Activated T-cell treated with anti-CD3 and anti-CD28 coated beads, Interleukin-2, amount 50 U/mL, for 24 hours (primary cell): ENCODE data around the gene INPP5D.
A peak's percentile ranks its signal among the peaks of the same experiment; 100 is the strongest.

Source experiments
- DNase-seq: peaks from one replicate; pipeline ENCODE4 v3.0.0-alpha.2; 2020
- H3K27ac Mint-ChIP-seq: 2 replicates; pipeline ENCODE4 v1.8.0; 2020; ENCODE audit warnings: mild to moderate bottlenecking, mixed read lengths
- H3K27me3 Mint-ChIP-seq: 2 replicates; pipeline ENCODE4 v1.8.0; 2020; ENCODE audit warnings: mixed read lengths
- H3K36me3 Mint-ChIP-seq: 2 replicates; pipeline ENCODE4 v1.8.0; 2020; ENCODE audit warnings: low read depth, mixed read lengths
- H3K4me1 Mint-ChIP-seq: 2 replicates; pipeline ENCODE4 v1.8.0; 2020; ENCODE audit warnings: low read depth, mixed read lengths
- H3K4me3 Mint-ChIP-seq: 2 replicates; pipeline ENCODE4 v1.8.0; 2020; ENCODE audit warnings: mild to moderate bottlenecking, moderate library complexity, mixed read lengths
- H3K9me3 Mint-ChIP-seq: 2 replicates; pipeline ENCODE4 v1.8.0; 2020; ENCODE audit warnings: mixed read lengths

INPP5D gene

DNA sequence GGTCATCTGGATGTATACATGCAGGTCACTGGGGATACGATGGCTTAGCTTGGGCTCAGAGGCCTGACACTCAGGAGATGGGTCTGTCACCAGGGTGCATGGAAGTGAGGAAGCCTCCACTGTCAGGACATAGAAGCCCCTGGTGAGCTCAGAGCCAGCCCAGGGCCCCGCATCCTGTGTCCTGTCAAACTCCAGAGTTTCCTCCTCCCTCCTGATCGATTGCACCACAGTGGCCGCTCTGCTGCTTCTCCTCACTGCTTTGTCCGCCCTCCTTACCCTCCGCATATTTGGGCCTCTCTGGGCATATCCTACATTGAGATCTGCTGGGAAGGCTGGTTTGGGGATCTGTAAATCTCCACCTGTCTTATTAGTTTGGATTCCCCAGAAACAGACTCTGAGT, 153.8 kb downstream of the INPP5D start:
- Mint-ChIP-seq H3K9me3 (no peaks in the 10 kb centered on the region), H3K4me1 (peaks cover 6% of the 10 kb centered on the region), H3K4me3 (no peak overlapping the region), H3K27ac (no peak overlapping the region), H3K36me3 (no peaks in the 10 kb centered on the region), H3K27me3 (no peaks in the 10 kb centered on the region)
- DNase-seq: no peak

DNA sequence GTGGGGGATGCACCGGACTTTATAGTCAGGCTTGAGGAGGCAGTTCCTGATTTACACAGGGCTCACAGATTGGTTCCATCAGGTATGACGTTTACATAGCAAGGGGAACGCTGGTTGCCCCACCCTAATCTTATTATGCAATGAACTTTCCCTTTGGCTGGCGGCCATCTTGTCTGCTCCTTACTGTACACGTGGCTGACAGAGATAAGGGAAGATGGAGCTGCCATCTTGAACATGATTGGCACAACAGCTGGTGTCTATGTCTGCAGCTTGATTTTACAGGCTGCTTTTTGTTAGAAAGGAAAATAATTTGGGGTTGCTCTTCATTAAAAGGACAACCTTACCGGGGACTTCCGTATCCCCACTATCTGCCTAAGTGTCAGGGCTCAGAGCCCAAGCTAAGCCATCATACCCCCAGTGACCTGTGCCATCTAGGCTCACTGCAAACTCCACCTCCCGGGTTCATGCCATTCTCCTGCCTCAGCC, 157.8 kb downstream of the INPP5D start:
- no peak for DNase-seq
- Mint-ChIP-seq H3K27me3 (no peaks in the 10 kb centered on the region), H3K27ac (no peak overlapping the region), H3K4me3 (no peak overlapping the region), H3K9me3 (no peaks in the 10 kb centered on the region), H3K36me3 (no peaks in the 10 kb centered on the region), H3K4me1 (no peaks in the 10 kb centered on the region)

DNA sequence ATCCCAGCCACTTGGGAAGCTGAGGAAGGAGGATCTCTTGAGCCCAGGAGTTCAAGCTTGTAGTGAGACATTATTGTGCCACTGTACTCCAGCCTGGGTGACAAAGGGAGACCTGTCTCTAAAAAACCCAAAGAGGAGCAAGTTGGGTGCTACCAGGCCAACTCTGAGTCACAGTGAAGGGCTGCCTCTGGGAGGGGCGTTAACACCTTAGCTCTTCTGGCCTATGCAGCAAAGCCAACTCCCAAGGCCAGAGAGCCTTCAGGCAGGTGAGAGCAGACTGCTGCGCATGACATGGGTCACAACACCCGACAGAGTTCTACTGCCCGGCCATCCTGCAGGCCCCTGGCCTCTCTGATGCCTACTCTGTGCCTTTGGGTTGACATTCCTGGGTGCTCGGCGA, 158.7 kb downstream of the INPP5D start:
- H3K4me1 Mint-ChIP-seq: no peaks in the 10 kb centered on the region
- no peaks in the 10 kb centered on the region for H3K36me3 Mint-ChIP-seq
- H3K27me3 Mint-ChIP-seq: no peaks in the 10 kb centered on the region
- H3K4me3 Mint-ChIP-seq: no peak overlapping the region
- no peaks in the 10 kb centered on the region for H3K9me3 Mint-ChIP-seq
- no peak overlapping the region for H3K27ac Mint-ChIP-seq
- no peak for DNase-seq

DNA sequence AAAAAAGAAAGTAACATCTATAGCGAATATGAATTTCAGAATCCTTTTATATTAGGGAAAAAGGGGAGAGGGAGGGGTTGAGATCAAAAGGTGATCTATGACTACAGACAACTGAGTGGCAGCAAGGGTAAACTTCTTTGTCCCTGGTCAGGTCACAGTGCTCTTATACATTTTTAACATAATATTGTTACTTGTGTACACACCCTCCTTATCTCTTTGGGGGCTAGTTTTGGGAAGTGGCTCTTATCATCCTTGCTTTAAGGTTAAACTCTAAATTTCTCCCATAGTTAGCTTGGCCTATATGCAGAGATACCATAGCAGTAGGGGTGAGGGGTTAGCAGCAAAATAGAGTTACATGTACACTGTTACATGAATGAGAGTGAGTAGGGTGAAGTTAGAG, 159.7 kb downstream of the INPP5D start:
- Mint-ChIP-seq H3K27me3 (no peaks in the 10 kb centered on the region), H3K9me3 (no peaks in the 10 kb centered on the region), H3K4me1 (no peaks in the 10 kb centered on the region), H3K36me3 (no peaks in the 10 kb centered on the region), H3K27ac (no peak overlapping the region), H3K4me3 (no peak overlapping the region)
- no peak for DNase-seq

DNA sequence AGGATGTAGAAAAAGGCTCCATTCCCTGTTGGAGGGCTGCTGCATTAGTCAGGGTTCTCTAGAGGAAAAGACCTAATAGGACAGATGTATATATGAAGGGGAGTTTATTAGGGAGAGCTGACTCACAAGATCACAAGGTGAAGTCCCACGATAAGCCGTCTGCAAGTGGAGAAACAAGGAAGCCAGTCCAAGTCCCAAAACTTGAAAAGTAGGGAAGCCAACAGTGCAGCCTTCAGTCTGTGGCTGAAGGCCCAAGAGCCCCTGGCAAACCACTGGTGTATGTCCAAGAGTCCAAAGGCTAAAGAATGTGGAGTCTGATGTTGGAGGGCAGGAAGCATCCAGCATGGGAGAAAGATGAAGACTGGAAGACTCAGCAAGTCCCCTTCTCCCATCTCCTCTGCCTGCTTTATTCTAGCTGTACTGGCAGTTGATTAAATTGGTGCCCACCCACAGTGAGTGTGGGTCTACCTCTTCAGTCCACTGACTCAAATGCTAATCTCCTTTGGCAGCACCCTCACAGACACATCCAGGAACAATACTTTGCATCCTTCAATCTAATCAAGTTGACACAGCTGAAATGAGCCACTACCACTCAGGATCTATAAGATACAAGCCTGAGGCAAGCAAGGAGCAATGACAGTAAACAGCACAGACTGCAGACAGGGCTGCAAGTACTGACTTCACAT, 161.4 kb downstream of the INPP5D start:
- Mint-ChIP-seq H3K4me1 (peaks cover 8% of the 10 kb centered on the region), H3K36me3 (no peaks in the 10 kb centered on the region), H3K4me3 (no peak overlapping the region), H3K9me3 (no peaks in the 10 kb centered on the region), H3K27me3 (no peaks in the 10 kb centered on the region), H3K27ac (no peak overlapping the region)
- DNase-seq: no peak

DNA sequence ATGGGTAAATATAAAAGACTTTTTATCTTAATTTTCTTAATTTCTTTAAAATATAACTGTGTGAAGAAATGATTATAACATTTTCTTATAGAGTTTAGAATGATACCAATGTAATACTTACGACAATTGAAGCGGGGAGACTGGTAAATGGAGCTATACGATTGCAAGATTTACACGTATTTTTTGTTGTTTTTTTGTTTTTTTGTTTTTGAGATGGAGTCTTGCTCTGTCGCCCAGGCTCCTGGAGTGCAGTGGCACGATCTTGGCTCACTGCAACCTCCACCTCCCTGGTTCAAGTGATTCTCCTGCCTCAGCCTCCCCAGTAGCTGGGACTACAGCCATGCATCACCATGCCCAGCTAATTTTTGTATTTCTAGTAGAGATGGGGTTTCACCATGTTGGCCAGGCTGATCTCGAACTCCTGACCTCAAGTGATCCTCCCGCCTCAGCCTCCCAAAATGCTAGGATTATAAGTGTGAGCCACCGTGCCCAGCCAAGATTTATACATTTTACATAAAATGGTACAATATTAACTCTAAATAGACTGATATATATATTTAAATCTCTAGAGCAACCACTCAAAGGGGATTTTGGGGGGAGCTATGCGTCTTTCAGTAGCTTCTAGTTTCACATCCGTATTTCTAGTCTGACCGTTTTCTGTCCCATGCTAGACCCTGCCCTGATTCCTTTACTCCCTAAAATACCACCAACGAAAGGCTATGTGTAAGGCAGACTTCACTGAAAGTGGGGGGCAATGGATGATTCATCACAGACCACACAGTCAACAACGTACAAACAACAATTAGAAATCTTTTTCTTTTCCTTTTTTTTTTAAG, 163.1 kb downstream of the INPP5D start:
- Mint-ChIP-seq H3K27ac (no peak overlapping the region), H3K4me1 (peaks cover 8% of the 10 kb centered on the region), H3K36me3 (no peaks in the 10 kb centered on the region), H3K4me3 (no peak overlapping the region), H3K9me3 (no peaks in the 10 kb centered on the region), H3K27me3 (no peaks in the 10 kb centered on the region)
- no peak for DNase-seq

DNA sequence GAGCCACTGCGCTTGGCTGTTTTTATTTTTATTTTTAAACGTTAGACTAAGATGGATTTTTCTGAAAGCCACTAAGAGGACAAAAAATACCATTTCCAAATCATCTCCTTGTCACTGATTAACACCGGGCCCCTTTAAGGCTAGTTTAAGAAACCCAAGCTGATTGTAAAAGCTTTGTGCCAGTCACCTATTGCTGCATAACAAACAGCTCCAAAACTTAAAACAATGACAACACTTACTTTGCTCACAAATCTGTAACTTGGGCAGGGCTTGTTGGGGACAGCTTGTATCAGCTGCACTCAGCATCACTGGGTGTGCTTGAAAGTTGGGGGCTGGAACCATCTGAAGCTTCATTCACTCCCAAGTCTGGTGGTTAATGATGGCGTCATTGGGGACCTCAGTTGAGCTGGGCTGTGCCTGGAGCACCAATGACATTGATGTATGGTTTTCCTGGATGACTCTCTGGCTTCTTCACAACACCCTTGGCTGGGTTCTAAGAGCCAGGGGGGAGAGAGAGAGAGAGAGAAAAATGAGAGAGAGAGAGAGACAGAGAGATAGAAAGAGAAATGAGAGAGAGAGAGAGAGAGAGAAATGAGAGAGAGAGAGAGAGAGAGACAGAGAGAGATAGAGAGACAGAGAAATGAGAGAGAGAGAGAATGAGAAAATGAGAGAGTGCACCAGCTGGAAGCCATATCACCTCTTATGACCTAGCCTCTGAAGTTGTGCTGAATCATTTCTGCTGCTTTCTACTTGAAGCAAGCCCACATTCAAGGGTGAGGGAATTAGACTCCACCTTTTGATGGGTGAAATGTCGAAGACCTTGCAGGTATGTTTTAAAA, 165.3 kb downstream of the INPP5D start:
- Mint-ChIP-seq H3K27me3 (no peaks in the 10 kb centered on the region), H3K4me1 (peaks cover 15% of the 10 kb centered on the region), H3K27ac (peak overlapping the region; percentile 44), H3K36me3 (no peaks in the 10 kb centered on the region), H3K9me3 (no peaks in the 10 kb centered on the region), H3K4me3 (no peak overlapping the region)
- DNase-seq: no peak

DNA sequence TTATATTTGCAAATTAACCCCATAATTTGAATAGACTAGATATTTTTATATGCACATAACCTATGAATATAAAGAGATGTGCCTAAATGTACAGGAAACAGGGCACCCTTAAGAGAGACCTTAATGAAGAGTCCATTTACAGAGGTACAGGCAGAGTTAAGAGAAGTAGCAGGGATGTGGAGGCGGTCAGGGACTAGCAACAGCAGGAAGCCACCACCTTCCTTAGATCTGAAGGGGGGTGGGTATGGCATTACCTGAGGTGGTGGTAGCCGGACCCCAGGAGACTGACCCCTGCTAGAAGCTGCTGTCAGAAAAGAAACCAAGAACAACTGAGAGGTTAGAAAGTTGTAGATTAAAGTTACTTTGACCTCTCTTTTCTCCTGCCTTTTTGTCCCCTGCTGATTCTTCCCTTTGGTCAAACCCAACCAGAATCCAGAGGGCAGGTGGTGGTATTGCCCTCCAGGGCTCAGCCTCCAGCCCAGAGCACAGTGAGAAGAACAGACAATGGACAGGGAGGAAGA, 166.4 kb downstream of the INPP5D start:
- no peaks in the 10 kb centered on the region for H3K36me3 Mint-ChIP-seq
- no peak overlapping the region for H3K4me3 Mint-ChIP-seq
- peaks cover 23% of the 10 kb centered on the region for H3K4me1 Mint-ChIP-seq
- H3K9me3 Mint-ChIP-seq: no peaks in the 10 kb centered on the region
- no peak overlapping the region for H3K27ac Mint-ChIP-seq
- no peaks in the 10 kb centered on the region for H3K27me3 Mint-ChIP-seq
- no peak for DNase-seq

DNA sequence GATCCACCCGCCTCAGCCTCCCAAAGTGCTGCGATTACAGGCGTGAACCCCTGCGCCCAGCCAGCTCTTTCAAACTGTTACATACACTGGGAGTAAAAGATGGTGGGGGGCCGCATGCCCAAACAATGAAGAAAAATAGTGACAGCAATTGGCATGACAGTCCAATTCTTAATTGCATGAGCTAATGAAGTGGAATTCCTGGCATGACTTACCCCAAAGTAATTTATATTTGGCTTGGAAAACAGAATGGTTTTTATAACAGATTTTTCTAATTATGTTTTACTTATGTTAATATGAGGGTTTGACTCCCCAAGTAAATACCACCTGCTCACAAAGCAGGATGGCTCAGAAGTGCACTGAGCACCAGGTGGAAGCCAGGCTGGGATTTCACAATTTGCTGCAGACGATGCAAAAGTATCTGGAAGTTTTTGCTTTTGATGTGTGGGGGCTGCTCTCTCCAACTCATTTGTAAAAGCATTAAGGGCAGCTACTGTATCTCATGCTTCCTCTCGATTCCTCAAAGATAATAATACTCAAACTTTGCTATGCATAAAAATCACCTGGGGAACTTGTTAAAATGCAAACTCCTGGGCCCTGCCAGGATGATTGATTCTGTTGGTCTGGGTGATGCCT, 167.3 kb downstream of the INPP5D start:
- Mint-ChIP-seq H3K9me3 (no peaks in the 10 kb centered on the region), H3K27me3 (no peaks in the 10 kb centered on the region), H3K4me1 (peaks cover 23% of the 10 kb centered on the region), H3K36me3 (no peaks in the 10 kb centered on the region), H3K4me3 (no peak overlapping the region), H3K27ac (no peak overlapping the region)
- DNase-seq: no peak

DNA sequence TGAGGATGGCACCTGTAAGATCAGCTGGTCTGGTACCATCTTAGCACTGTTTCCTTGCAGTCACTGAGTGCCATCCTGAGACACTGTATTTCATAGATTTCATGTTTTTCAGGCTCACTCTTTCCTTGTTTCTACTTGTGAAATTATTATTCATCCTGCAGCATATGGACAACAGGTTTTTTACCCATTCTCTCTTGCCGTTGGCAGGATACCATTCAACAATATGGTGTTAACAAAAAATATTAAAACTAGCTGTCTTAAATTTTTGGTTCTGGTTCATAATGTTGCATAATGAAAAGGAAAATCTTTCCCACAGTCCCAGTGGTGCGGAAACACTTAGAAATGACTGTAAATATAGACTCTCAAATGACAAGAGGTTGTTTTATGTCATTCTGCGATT, 168.2 kb downstream of the INPP5D start:
- no peak overlapping the region for H3K27ac Mint-ChIP-seq
- no peaks in the 10 kb centered on the region for H3K27me3 Mint-ChIP-seq
- no peaks in the 10 kb centered on the region for H3K9me3 Mint-ChIP-seq
- no peak overlapping the region for H3K4me3 Mint-ChIP-seq
- no peak for DNase-seq
- no peaks in the 10 kb centered on the region for H3K36me3 Mint-ChIP-seq
- peaks cover 26% of the 10 kb centered on the region for H3K4me1 Mint-ChIP-seq

DNA sequence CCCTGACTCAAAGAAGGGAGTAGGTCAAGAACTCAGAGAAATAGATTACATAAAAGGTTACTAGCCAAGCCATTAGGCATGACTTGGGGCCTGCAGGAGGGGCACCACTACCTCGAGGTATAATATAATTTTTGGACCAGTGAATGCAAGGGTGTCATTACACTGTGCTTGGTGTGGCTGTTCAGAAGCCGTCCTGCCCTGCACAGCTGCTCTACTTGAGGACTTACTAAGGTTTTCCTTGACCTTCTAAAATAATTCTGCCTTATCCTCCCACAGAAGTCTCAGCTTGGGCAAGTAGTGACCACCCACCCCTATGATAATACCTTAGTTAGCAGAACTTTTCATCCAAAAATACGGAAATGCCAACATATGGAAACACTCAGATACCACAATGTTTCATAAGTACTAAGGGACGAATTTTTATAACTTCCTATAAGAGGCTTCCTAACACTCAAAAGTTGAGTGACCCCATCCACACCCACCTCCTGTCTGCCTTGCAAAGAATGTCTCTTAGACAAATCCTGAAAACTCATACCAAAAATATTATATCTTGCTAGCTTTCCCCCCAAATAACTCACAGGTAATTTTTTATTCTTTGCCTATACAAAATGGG, 173.6 kb downstream of the INPP5D start:
- Mint-ChIP-seq H3K4me1 (peaks cover 50% of the 10 kb centered on the region), H3K27ac (peak overlapping the region; percentile 84), H3K36me3 (no peaks in the 10 kb centered on the region), H3K4me3 (peak overlapping the region; percentile 11), H3K9me3 (no peaks in the 10 kb centered on the region), H3K27me3 (no peaks in the 10 kb centered on the region)
- no peak for DNase-seq

DNA sequence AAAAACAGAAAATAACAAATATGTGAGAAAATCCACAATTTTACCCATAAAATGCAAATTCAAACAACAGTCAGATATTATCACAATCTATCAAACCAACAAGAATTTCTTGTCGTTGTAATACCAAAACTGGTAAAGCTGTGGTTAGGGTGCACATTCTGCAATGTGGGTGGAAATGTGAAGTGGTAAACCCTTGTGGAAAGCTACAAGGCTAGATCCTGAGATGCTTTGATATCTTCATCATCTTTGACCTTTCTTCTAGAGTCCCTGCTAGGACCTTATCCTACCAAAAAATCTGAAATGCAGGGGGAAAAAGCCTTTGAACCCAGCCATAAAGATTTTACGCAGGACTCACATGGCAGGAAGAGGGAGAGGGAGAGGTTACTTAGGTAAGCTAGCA, 174.1 kb downstream of the INPP5D start:
- no peak for DNase-seq
- Mint-ChIP-seq H3K27ac (peak overlapping the region; percentile 84), H3K27me3 (no peaks in the 10 kb centered on the region), H3K36me3 (no peaks in the 10 kb centered on the region), H3K4me3 (peak overlapping the region; percentile 38), H3K4me1 (peaks cover 54% of the 10 kb centered on the region), H3K9me3 (no peaks in the 10 kb centered on the region)

DNA sequence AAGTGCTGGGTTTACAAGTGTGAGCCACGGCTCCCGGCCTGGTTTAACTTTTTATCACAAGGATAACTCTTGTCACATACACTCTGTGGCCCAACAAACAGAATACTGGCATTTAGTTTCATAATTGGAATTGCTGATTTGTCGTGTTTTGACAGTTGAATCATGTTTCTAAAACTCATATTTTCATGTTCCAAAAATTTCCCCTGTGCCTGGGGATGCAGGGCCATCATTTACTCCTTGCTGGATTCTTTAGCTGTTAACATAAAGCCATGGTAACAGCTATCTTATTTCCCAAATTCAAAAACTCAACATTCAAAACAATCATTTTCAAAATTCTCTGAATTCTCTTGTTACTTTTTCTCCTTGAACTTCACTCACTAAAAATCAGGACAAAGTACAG, 174.9 kb downstream of the INPP5D start:
- H3K27me3 Mint-ChIP-seq: no peaks in the 10 kb centered on the region
- H3K4me1 Mint-ChIP-seq: peaks cover 59% of the 10 kb centered on the region
- no peaks in the 10 kb centered on the region for H3K36me3 Mint-ChIP-seq
- H3K27ac Mint-ChIP-seq: no peak overlapping the region
- H3K9me3 Mint-ChIP-seq: no peaks in the 10 kb centered on the region
- no peak for DNase-seq
- H3K4me3 Mint-ChIP-seq: no peak overlapping the region

DNA sequence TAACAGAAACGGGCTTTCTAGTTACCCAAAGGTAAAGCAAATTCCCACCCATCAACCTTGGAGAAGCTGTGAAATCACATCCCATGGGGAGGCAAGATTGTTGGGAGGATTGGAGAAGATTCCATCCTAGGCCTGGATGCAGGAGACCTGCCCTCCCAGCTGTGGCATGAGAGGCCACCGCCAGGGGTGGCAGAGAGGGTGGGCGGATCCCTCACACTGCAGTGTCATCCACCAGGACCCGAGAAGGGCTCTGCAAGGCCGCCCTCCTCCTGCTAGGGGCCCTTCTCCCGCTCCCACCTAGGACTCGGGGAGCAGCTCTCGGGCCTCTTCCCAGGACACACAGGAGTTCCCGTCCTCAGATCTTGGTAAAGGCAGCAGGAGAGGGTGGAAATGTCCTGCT, 175.8 kb downstream of the INPP5D start:
- no peak overlapping the region for H3K4me3 Mint-ChIP-seq

More for the DNA sequence above, 175.8 kb downstream of the INPP5D start:
- no peaks in the 10 kb centered on the region for H3K9me3 Mint-ChIP-seq
- H3K36me3 Mint-ChIP-seq: no peaks in the 10 kb centered on the region
- DNase-seq: no peak
- H3K27ac Mint-ChIP-seq: no peak overlapping the region
- H3K27me3 Mint-ChIP-seq: no peaks in the 10 kb centered on the region
- peaks cover 59% of the 10 kb centered on the region for H3K4me1 Mint-ChIP-seq
